ENCODE data around the gene CCDC102A. TPM values are rescaled to one million over a fixed set of nuclear protein-coding genes. Genes with fewer than 3 reads are reported as not detected.

The CCDC102A gene
- total and polyA plus RNA-seq, 9 of the 15 experiments (the other 6 are each of a cell fraction or from before 2014, with no cell fraction given): 0.03 to 4.9 (median 1.4) TPM

DNA sequence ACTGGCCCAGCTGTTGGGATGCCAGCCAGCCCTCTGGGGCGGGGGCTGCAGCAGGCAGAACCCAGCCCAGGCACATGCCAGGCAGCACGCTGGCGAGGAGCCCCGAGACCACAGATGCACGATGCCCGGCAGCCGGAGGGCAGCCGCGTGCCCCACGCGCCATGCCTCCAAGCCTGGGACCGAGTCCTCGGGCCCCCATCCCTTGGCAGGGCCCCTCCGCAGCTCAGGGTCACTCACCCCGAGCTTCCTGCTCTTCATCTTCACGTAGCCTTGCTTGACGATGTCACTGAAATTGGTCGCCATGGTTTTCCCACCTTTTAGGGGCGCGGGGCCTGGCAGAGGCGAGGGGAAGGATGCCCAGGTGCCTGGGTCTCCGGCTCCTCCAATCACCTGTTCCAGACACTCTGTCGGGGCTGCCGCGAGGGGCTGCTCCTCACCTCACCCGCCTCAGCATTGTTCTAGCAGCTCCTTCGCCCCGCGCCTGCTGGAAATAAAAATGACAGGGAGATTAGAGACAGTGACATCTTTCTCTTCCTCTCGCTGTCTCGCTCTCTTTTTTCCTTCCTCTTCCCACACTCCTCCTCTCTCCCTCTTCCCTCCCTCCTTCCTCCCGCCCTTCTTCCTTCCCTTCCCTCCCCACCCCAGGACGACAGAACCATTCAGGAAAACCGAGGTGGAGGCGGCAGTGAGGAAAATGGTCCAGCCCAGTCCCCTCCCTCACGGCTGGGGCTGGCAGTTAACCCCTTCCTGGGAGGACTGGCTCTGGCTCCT lies 57.0 kb downstream of the CCDC102A start (continued):
- TF ChIP-seq, protein P1, sequence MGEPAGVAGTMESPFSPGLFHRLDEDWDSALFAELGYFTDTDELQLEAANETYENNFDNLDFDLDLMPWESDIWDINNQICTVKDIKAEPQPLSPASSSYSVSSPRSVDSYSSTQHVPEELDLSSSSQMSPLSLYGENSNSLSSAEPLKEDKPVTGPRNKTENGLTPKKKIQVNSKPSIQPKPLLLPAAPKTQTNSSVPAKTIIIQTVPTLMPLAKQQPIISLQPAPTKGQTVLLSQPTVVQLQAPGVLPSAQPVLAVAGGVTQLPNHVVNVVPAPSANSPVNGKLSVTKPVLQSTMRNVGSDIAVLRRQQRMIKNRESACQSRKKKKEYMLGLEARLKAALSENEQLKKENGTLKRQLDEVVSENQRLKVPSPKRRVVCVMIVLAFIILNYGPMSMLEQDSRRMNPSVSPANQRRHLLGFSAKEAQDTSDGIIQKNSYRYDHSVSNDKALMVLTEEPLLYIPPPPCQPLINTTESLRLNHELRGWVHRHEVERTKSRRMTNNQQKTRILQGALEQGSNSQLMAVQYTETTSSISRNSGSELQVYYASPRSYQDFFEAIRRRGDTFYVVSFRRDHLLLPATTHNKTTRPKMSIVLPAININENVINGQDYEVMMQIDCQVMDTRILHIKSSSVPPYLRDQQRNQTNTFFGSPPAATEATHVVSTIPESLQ (CRISPR knock-in tag; IDR thresholded peaks at IDR 0.05): no peak
- TF ChIP-seq CEBPB (tag; IDR thresholded peaks at IDR 0.05): no peak
- no peak for TF ChIP-seq PML (IDR thresholded peaks at IDR 0.05; ENCODE audit: low read length)
- no peak for TF ChIP-seq TOE1 (IDR thresholded peaks at IDR 0.05; ENCODE audit: borderline replicate concordance)
- no peak for TF ChIP-seq TOE1 (CRISPR knock-in tag; IDR thresholded peaks at IDR 0.05; ENCODE audit: borderline replicate concordance, low read depth)
- TF ChIP-seq JUN (IDR thresholded peaks at IDR 0.05; ENCODE audit: borderline replicate concordance, low read depth, low read length): no peak
- TF ChIP-seq JUN (CRISPR knock-in tag; IDR thresholded peaks at IDR 0.05; ENCODE audit: borderline replicate concordance): no peak
- no peak for TF ChIP-seq POLR2B (IDR thresholded peaks at IDR 0.05; ENCODE audit: low read depth, partially characterized antibody)
- TF ChIP-seq NR3C1 (CRISPR knock-in tag; IDR thresholded peaks at IDR 0.05): no peak
- TF ChIP-seq FOXM1 (IDR thresholded peaks at IDR 0.05; ENCODE audit: low read depth): no peak
- TF ChIP-seq FOXM1 (CRISPR knock-in tag; IDR thresholded peaks at IDR 0.05; ENCODE audit: low read depth): no peak
- no peak for TF ChIP-seq MYC (IDR thresholded peaks at IDR 0.05; ENCODE audit: low read depth, low read length)
- no peak for TF ChIP-seq MYC (CRISPR knock-in tag; IDR thresholded peaks at IDR 0.05; ENCODE audit: borderline replicate concordance, low read depth)
- TF ChIP-seq, protein P2, sequence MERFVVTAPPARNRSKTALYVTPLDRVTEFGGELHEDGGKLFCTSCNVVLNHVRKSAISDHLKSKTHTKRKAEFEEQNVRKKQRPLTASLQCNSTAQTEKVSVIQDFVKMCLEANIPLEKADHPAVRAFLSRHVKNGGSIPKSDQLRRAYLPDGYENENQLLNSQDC (CRISPR knock-in tag; IDR thresholded peaks at IDR 0.05): no peak
- no peak for TF ChIP-seq CCAR2 (IDR thresholded peaks at IDR 0.05; ENCODE audit: low read depth, low read length)
- no peak for TF ChIP-seq ZKSCAN1 (IDR thresholded peaks at IDR 0.05; ENCODE audit: low read depth, low read length)
- no peak for TF ChIP-seq TAF9B (IDR thresholded peaks at IDR 0.05; ENCODE audit: partially characterized antibody)
- no peak for TF ChIP-seq FUS (optimal IDR thresholded peaks at IDR 0.05; ENCODE audit: low read depth, low read length)
- no peak for TF ChIP-seq POLR3G (IDR thresholded peaks at IDR 0.05; ENCODE audit: extremely low read depth, insufficient read length, insufficient replicate concordance)
- no peak for TF ChIP-seq ZFX (CRISPR knock-in tag; IDR thresholded peaks at IDR 0.05)
- TF ChIP-seq, protein P3, sequence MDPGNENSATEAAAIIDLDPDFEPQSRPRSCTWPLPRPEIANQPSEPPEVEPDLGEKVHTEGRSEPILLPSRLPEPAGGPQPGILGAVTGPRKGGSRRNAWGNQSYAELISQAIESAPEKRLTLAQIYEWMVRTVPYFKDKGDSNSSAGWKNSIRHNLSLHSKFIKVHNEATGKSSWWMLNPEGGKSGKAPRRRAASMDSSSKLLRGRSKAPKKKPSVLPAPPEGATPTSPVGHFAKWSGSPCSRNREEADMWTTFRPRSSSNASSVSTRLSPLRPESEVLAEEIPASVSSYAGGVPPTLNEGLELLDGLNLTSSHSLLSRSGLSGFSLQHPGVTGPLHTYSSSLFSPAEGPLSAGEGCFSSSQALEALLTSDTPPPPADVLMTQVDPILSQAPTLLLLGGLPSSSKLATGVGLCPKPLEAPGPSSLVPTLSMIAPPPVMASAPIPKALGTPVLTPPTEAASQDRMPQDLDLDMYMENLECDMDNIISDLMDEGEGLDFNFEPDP (CRISPR knock-in tag; IDR thresholded peaks at IDR 0.05): no peak
- TF ChIP-seq, protein P4, sequence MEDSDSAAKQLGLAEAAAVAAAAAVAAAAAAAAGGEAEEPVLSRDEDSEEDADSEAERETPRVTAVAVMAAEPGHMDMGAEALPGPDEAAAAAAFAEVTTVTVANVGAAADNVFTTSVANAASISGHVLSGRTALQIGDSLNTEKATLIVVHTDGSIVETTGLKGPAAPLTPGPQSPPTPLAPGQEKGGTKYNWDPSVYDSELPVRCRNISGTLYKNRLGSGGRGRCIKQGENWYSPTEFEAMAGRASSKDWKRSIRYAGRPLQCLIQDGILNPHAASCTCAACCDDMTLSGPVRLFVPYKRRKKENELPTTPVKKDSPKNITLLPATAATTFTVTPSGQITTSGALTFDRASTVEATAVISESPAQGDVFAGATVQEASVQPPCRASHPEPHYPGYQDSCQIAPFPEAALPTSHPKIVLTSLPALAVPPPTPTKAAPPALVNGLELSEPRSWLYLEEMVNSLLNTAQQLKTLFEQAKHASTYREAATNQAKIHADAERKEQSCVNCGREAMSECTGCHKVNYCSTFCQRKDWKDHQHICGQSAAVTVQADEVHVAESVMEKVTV (CRISPR knock-in tag; IDR thresholded peaks at IDR 0.05): no peak
- no peak for TF ChIP-seq RBM15 (IDR thresholded peaks at IDR 0.05; ENCODE audit: insufficient read depth, low read length)
- no peak for TF ChIP-seq PRMT5 (CRISPR knock-in tag; IDR thresholded peaks at IDR 0.05)

Measured in K562 (cell line).